Erythroblast (primary cell): Measurements from ENCODE around the gene MUC12.

Experiments used
- GATA1 ChIP-seq: IDR thresholded peaks from 2 replicates; pipeline ENCODE4 v1.6.1; 2011; ENCODE audit warnings: low read depth, mild to moderate bottlenecking, control low read depth, low read length, moderate library complexity
- POLR2A ChIP-seq: IDR thresholded peaks from 2 replicates; pipeline ENCODE4 v1.6.1; 2011; ENCODE audit warnings: mild to moderate bottlenecking, low read length

DNA sequence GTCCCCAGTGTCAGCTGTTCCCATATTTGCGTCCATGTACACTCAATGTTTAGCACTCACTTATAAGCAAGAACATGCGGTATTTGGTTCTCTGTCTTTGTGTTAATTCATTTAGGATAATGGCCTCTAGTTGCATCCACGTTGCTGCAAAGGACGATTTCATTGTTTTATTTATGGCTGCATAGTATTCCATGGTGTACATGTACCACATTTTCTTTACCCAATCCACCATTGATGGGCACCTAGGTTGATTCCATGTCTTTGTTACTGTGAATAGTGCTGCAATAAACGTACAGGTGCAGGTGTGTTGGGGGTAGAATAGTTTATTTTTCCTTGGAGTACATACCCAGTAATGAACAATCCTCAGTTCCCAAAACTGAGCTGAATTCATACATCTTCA lies 91.6 kb downstream of the MUC12 start:
- TF ChIP-seq POLR2A, result no peak
- TF ChIP-seq GATA1, result no peak
